GM12801 (cell line): ENCODE data around the gene HUNK.

Experiments
- CTCF ChIP-seq: IDR thresholded peaks from one replicate; pipeline ENCODE4 v1.5.1; 2011; ENCODE audit warnings: control low read depth; ENCODE audit not compliant: insufficient read length; ENCODE audit errors: extremely low read depth

Gene HUNK

GRCh38 chr21:31999810-32000468, 127.1 kb downstream of the HUNK start:
- no peak for TF ChIP-seq CTCF

GRCh38 chr21:32001390-32001789, 128.6 kb downstream of the HUNK start:
- no peak for TF ChIP-seq CTCF

GRCh38 chr21:32003411-32003810, 130.6 kb downstream of the HUNK start:
- no peak for TF ChIP-seq CTCF

- no peak for TF ChIP-seq CTCF
Observed at GRCh38 chr21:32004291-32004690, 131.5 kb downstream of the HUNK start.

GRCh38 chr21:32007456-32007855, 134.6 kb downstream of the HUNK start:
- no peak for TF ChIP-seq CTCF

GRCh38 chr21:32008714-32009113, 135.9 kb downstream of the HUNK start:
- TF ChIP-seq CTCF, result no peak

GRCh38 chr21:32009263-32009662, 136.4 kb downstream of the HUNK start:
- TF ChIP-seq CTCF, result no peak
